AG08395 (cell line): Measurements from ENCODE around the gene SCAI.
"Not testable (repeated sequence)": the region's sequence is repeated elsewhere in the genome, so short reads cannot be mapped to it uniquely, and the experiment has no call there.

ENCODE experiments used
- DNase-seq: peaks from one replicate; pipeline ENCODE4 v3.0.0; 2012; ENCODE audit warnings: mixed read lengths, low spot score

The SCAI gene

GRCh38 chr9:125143377-125144090, at the start of gene SCAI:
Gene SCAI (minus strand): TSS chr9:125143528. CDS start chr9:125143437, 91 bp downstream.
- peak; percentile 100 for DNase-seq

DNA sequence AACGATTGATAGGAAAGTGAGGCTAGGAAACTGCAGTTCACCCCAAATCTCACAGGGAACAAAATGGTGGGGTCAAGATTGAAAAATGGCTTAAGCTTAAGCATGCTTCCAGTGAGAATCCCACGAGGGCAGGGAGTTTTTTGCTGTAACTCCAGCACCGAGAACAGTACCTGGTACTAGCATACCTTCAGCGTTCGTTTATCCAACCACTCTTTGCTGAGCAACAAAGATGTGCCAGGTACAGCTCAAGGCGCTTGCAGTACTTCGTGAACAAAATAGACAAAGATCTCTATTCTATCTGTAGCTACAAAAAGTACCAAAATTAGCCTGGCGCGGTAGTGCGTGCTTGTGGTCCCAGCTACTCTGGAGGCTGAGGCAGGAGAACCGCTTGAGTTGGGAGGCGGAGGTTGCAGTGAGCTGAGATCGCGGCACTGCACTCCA, 47.1 kb upstream of the SCAI start:
- DNase-seq = no peak

GRCh38 chr9:125189361-125190289, 46.3 kb upstream of the SCAI start, which contains the start of gene PPP6C:
Gene PPP6C (minus strand): TSS chr9:125189803. CDS start chr9:125189718, 85 bp downstream.
- peak; percentile 98 for DNase-seq

DNA sequence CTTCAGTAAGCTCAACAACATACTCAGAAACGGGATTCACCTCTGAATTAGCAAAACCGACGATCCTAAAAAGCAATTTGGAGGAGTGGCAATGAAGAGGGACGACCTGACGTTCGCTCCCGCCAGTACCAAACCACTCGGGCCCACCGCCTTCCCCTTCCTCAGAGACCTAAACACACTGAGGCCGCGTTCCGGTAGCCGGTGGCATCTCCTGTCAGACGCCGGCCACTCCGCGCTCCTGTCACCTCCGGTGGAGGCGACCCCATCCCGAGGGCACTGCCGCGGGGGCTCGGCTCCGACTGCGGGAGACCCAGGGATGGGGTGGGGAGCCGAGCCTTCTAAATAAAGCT, 45.7 kb upstream of the SCAI start:
- peak; percentile 10 for DNase-seq

- no peak for DNase-seq
Measured at GRCh38 chr9:125183561-125183960, 40.2 kb upstream of the SCAI start.

- no peak for DNase-seq
Measured at GRCh38 chr9:125183054-125183453, 39.7 kb upstream of the SCAI start.

DNA sequence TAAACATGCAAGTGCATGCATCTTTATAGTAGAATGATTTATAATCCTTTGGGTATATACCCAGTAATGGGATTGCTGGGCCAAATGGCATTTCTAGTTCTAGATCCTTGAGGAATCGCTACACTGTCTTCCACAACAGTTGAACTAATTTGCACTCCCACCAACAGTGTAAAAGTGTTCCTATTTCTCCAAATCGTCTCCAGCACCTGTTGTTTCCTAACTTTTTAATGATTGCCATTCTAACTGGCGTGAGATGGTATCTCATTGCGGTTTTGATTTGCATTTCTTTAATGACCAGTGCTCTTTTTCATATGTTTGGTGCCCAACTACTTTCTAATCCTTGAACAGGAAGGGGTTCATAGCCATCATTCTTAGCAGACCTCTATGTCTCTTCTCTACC, 38.4 kb upstream of the SCAI start:
- not testable (repeated sequence) for DNase-seq

DNA sequence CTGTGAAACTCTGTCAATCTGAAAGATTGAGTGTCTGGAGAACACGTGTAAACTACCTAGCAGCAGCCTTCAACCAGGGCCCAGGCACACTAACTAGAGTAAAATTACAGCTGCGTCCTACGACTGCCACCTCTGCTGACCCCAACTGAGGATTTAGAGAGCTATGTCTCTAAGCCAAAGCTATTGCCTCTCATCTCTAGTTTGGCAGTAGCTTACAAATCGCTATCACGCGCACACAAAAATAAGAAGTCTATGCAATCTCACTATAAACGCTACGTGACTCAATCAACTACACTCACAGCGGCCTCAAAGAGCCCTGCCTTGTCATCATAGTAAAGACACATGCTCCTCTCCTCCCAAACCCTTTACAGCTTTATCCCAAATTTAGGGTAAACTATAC, 37.5 kb upstream of the SCAI start:
- no peak for DNase-seq

DNA sequence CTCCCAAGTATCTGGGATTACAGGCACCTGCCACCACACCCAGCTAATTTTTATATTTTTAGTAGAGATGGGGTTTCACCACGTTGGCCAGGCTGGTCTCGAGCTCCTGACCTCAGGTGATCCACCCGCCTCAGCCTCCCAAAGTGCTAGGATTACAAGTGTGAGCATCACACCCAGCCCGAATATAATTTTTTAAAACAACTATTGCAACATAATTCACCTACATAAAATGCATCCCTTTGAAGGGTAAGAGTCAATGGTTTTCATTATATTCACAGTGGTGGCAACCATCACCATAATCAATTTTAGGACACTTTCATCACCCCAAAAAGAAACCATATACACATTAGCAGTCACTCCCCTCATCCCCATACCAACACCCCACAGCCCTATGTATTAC, 36.4 kb upstream of the SCAI start:
- DNase-seq = not testable (repeated sequence)

DNA sequence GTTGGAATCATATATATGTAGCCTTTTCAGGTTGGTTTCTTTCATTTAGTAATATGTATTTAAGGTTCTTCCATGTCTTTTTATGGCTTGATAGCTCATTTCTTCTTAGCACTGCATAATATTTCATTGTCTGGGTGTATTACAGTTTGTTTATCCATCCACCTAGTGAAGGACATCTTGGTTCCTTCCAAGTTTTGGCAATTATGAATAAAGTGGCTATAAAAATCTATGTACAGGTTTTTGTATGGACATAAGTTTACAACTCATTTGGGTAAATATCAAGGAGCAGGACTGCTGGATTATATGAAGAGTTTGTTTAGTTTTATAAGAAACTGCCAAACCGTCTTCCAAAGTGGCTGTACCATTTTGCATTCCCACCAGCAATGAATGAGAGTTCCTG, 34.6 kb upstream of the SCAI start:
- DNase-seq = no peak

DNA sequence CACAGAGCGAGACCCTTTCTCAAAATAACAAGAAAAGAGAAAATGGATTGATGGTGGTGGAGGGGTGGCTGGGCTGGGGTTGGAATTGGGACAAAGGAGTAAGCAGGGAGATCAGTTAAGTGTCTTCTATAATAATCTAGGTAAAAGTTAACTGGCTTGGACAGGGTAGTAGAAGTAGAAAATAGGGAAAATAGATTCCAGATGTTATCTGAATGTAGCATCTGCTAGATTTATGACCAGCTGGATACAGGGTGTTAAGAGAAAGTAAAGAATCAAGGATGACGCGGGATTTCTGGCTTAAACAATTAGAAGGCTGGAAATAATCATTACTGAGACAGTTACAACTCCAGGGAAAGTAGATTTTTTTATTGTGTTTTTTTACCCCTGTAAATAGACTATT, 33.3 kb upstream of the SCAI start:
- peak; percentile 63 for DNase-seq

- no peak for DNase-seq
Measured at GRCh38 chr9:125172031-125172755, 28.9 kb upstream of the SCAI start.

DNA sequence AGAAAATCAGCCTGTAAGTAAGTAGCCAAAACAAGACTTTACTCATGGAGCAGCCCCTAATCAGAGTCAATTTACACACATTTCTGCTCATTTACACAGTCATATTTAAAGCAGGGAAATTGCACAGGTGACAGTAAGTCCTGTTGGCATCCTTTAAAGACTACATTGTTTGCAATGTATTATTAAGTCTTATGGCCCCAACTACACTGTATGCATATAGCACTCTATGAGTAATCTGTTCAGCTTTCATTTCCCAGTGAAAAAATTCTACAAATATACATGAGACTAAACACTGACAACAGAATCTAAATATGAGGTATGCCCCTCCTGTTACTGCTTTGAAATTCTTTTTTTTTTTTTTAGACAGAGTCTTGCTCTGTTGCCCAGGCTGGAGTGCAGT, 26.6 kb upstream of the SCAI start:
- no peak for DNase-seq

GRCh38 chr9:125166762-125167161, 23.4 kb upstream of the SCAI start:
- DNase-seq = no peak

DNA sequence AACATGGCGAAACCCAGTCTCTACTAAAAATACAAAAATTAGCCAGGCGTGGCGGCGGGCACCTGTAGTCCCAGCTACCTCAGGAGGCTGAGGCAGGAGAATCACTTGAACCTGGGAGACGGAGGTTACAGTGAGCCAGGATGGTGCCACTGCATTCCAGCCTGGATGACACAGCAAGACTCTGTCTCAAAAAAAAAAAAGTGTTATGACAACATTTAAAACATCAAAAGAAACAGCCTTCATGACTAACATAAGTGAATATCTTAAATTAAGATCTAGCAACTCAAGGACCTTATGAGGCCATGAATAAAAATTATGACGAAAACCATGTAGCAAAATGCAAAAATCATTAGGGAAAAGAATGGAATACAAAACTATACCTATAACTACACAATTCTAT, 19.6 kb upstream of the SCAI start:
- DNase-seq = not testable (repeated sequence)

DNA sequence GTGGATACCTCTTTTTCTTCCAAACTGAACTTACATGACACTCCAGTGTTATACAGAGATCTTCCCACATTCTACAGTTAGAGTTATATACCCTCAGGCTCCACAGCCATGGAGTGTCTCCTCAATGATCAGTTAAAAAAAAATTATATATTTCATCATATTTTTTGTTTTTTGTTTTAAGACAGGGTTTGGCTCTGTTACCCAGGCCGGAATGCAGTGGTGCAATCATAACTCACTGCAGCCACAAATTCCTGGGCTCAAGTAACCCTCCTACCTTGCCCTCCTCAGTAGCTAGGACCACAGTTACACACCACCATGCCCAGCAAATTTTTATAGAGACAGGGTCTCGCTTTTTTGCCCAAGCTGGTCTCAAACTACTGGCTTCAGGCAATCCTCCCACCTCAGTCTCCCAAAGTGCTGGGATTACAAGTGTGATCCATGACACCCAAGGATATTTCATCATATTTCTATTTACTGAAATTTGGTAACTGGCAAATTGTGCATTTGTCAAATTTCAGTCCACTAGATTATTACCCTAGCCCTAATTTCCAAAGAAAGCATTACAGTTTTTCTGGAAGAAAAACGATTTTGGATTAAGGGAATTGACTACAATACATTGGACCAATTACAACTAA, 18.1 kb upstream of the SCAI start:
- peak; percentile 11 for DNase-seq

GRCh38 chr9:125160750-125161149, 17.4 kb upstream of the SCAI start:
- DNase-seq = no peak

- DNase-seq = no peak
Measured at GRCh38 chr9:125156551-125156950, 13.2 kb upstream of the SCAI start.

DNA sequence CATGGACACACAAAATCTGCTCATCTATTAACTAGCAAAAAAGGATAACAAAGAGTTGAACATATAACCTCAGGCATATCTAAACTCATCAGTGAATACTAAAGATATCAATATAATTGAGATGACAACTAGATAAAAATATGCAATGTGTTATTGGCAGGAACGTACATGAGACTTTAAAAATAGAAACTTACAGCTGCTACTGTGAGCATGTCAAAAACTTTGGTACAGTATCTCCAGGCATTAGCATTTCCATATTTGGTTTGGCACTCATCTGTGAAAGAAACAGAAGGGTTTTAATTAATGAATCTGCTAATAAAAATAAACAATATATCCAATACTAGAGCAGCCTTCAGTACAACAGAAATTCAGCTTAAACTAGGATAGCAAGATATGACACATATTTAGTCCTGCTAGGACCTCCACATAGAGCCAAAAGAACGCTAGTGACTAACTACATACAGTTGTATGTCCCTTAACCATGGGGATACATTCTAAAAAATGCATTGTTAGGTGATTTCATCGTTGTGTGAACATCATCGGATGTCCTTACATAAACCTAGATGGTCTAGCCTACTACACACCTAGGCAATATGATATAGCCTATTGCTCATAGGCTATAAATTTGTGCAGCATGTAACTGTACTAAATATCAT, 10.5 kb upstream of the SCAI start:
- no peak for DNase-seq

DNA sequence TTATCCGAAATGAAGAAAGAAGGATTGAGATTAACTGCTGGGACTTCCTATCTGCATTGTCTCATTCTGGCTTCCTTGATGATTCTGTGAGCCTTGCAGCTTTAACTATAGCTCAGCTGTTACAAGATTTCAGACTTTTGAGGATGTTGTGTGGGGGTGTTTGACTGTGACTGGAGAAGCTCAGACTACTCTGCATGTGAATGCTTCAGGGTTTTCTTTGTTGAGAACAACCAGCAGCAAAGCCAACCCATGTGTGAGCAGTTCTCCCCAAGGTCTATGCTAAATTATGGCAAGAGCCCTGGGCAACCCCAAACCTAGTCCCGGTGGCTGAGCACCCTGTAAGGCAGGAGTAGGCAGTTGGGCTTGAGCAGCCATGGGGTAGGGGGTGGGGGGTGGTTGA, 8.4 kb upstream of the SCAI start:
- DNase-seq = no peak
